ENCODE data around the gene CRISP3. TPM values are rescaled to one million over a fixed set of nuclear protein-coding genes. Genes with fewer than 3 reads are reported as not detected.
"Not testable (repeated sequence)": the region's sequence is repeated elsewhere in the genome, so short reads cannot be mapped to it uniquely, and the experiment has no call there.

Gene CRISP3
- total RNA-seq, 2 experiments from 2014 or later, result not detected

DNA sequence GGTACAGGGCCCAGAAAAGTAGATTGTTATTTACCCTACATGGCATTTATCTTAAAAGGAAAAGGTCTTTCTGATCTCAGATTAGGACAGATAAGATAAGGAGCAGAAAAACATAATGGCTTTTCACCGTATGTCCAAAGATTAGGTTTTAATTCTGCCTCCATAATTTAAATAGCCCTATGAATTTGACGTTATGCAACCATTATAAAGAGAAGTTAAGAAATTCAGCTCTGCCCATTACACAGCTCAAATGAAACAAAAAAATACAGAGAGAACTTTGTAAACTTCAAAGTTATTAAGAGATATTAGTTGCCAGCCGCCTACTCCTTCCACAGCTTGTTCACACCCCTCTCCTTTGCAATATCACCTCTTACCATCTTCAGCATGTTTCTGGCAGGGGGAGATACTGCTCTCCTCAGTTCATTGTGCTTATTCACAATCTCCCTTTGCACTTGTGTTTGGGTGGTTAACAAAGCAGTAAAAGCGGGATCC, 8.1 kb downstream of the CRISP3 start:
- H3K27ac Mint-ChIP-seq, result no peak overlapping the region
- no peak for DNase-seq
- CTCF ChIA-PET, result no interaction called here
- no peaks in the 10 kb centered on the region for H3K27me3 Mint-ChIP-seq (ENCODE audit: low read depth)
- ATAC-seq, result no peak
- no peak overlapping the region for H3K4me3 Mint-ChIP-seq
- H3K9me3 Mint-ChIP-seq (ENCODE audit: insufficient read depth), result no peaks in the 10 kb centered on the region
- no peaks in the 10 kb centered on the region for H3K36me3 Mint-ChIP-seq (ENCODE audit: low read depth)
- H3K4me1 Mint-ChIP-seq (ENCODE audit: low read depth), result no peaks in the 10 kb centered on the region
- POLR2A ChIA-PET, result no interaction called here

DNA sequence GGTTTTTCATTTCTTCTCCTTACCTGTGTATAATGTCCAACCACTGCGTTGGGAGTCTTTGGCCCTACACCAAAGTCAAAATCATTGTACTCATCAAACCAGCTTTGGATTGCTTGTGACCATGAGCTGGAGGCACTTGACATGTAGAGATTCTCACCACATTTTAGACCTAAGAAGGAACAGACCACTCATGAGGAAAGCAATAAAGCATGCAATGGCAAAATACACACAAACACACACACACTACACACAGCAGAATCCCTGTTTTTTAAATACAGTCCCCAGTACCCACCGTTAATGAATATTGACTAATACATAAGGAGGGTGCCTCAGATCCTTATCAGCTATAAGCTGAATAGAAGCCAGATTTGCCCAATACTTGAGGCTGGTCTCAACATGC, 10.5 kb downstream of the CRISP3 start:
- Mint-ChIP-seq H3K36me3 (ENCODE audit: low read depth) (no peaks in the 10 kb centered on the region), H3K9me3 (ENCODE audit: insufficient read depth) (no peaks in the 10 kb centered on the region), H3K4me1 (ENCODE audit: low read depth) (no peaks in the 10 kb centered on the region), H3K27ac (no peak overlapping the region), H3K4me3 (no peak overlapping the region), H3K27me3 (ENCODE audit: low read depth) (no peaks in the 10 kb centered on the region)
- ChIA-PET CTCF (interaction anchor here (1.4 kb wide), 1 partner anchor 13 kb away, joined by 3 read pairs; no protein-coding TSS in a partner anchor), POLR2A (no interaction called here)
- DNase-seq, result no peak
- ATAC-seq, result no peak

DNA sequence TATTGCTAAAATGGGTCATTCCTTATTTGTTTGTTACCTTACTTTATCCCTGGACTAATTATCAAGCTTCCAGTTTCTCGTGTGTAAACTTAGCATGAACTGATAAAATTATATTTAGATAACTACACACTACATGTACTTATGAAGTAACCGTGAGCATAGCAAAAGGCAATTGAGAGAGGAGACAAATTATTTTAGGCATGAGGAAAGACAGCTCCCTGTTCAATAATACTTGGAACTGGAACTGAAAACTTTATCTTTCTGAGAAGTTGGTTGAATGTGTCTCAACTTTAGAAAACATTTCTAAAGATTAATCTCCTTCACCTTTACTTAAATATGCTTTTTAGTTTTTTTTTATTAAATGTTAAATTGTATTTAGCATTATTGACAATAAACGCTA, 11.4 kb downstream of the CRISP3 start:
- Mint-ChIP-seq H3K27me3 (ENCODE audit: low read depth) (no peaks in the 10 kb centered on the region), H3K36me3 (ENCODE audit: low read depth) (no peaks in the 10 kb centered on the region)
- POLR2A ChIA-PET, result no interaction called here

DNA sequence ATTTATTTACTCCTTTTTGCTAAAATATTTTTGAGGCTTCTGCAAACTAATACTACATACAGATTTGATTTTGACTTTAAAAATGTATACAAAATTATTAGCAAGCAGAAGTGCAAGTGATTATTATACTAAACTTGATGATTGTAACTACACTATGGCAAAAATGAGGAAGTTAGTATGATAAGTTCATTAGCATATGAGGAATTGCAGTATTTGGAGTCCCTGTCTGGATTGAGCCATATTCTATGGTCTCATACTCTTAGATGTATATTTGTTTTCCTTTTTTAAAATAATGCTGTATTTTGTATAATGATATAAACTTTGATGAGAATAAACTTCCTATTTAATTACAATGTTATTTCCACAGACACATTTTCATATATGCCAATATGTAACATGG, 13.9 kb downstream of the CRISP3 start:
- no peak overlapping the region for H3K27ac Mint-ChIP-seq
- no peak for ATAC-seq

More for the DNA sequence above, 11.4 kb downstream of the CRISP3 start:
- ATAC-seq (no peak), DNase-seq (no peak)
- no peaks in the 10 kb centered on the region for H3K4me1 Mint-ChIP-seq (ENCODE audit: low read depth)
- no peaks in the 10 kb centered on the region for H3K9me3 Mint-ChIP-seq (ENCODE audit: insufficient read depth)
- CTCF ChIA-PET, result interaction anchor here (1.4 kb wide), 1 partner anchor 14 kb away, joined by 3 read pairs; no protein-coding TSS in a partner anchor
- no peak overlapping the region for H3K27ac Mint-ChIP-seq
- H3K4me3 Mint-ChIP-seq, result no peak overlapping the region

DNA sequence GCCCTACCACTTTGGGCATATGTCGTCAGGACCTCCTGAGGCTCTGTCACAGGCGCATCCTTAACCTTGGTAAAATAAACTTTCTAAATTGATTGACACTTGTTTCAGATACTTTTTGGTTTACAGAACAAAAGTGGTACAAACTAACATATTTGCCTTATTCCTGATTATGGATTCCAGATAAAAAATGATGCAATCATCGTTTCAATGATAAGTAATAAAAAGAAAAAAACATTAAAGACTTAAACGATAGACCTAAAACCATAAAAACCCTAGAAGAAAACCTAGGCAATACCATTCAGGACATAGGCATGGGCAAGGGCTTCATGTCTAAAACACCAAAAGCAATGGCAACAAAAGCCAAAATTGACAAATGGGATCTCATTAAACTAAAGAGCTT, 20.3 kb downstream of the CRISP3 start:
- CTCF ChIA-PET, result not testable (repeated sequence)

More for the DNA sequence above, 13.9 kb downstream of the CRISP3 start:
- CTCF ChIA-PET, result no interaction called here
- no peaks in the 10 kb centered on the region for H3K27me3 Mint-ChIP-seq (ENCODE audit: low read depth)
- H3K36me3 Mint-ChIP-seq (ENCODE audit: low read depth), result no peaks in the 10 kb centered on the region
- DNase-seq, result no peak
- POLR2A ChIA-PET, result no interaction called here
- no peaks in the 10 kb centered on the region for H3K4me1 Mint-ChIP-seq (ENCODE audit: low read depth)
- H3K9me3 Mint-ChIP-seq (ENCODE audit: insufficient read depth), result no peaks in the 10 kb centered on the region
- no peak overlapping the region for H3K4me3 Mint-ChIP-seq

DNA sequence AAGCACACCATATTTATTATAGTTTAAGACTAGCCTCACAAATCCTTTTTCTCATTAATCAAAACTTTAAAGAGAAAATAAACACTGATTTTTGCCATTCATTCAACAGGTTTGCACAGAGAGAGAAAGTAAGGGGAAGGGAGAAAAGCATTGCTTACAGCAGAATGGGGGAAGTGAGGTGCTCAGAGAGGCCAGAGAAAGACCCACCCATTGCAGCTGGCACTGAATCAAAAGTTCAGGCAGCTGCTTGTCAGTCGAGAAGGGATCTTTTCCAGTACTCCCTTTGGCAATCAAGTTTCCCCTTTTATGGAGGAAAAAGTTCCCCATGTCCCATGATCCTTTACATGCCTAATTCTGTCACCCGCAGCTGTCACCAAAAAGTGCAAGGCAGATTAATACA, 22.9 kb downstream of the CRISP3 start:
- H3K27ac Mint-ChIP-seq, result no peak overlapping the region
- no peaks in the 10 kb centered on the region for H3K27me3 Mint-ChIP-seq (ENCODE audit: low read depth)
- no peaks in the 10 kb centered on the region for H3K4me1 Mint-ChIP-seq (ENCODE audit: low read depth)
- ChIA-PET POLR2A (no interaction called here), CTCF (no interaction called here)
- no peak for ATAC-seq
- H3K4me3 Mint-ChIP-seq, result no peak overlapping the region
- no peak for DNase-seq
- peaks cover 5% of the 10 kb centered on the region for H3K9me3 Mint-ChIP-seq (ENCODE audit: insufficient read depth)
- no peaks in the 10 kb centered on the region for H3K36me3 Mint-ChIP-seq (ENCODE audit: low read depth)

More for the DNA sequence above, 20.3 kb downstream of the CRISP3 start:
- DNase-seq; ATAC-seq; H3K27me3 Mint-ChIP-seq (ENCODE audit: low read depth); H3K27ac Mint-ChIP-seq; H3K36me3 Mint-ChIP-seq (ENCODE audit: low read depth); H3K4me3 Mint-ChIP-seq; H3K4me1 Mint-ChIP-seq (ENCODE audit: low read depth); H3K9me3 Mint-ChIP-seq (ENCODE audit: insufficient read depth); POLR2A ChIA-PET: not testable (repeated sequence)

DNA sequence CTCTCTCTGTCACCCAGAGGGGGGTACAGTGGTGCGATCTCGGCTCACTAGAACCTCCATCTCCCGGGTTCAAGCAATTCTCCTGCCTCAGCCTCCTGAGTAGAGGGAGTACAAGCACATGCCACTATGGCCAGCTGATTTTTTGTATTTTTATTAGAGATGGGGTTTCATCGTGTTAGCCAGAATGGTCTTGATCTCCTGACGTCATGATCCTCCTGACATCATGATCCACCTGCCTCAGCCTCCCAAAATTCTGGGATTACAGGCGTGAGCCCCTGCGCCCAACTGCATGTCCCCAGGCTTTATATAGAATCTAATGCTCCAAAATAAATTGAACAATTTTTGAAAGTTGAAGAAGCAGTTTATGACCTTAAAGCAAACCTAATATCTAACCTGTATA, 23.8 kb downstream of the CRISP3 start:
- no peaks in the 10 kb centered on the region for H3K36me3 Mint-ChIP-seq (ENCODE audit: low read depth)
- H3K9me3 Mint-ChIP-seq (ENCODE audit: insufficient read depth), result peaks cover 5% of the 10 kb centered on the region
- POLR2A ChIA-PET, result no interaction called here
- H3K27me3 Mint-ChIP-seq (ENCODE audit: low read depth), result no peaks in the 10 kb centered on the region
- no peak for DNase-seq
- H3K4me1 Mint-ChIP-seq (ENCODE audit: low read depth), result no peaks in the 10 kb centered on the region
- H3K27ac Mint-ChIP-seq, result no peak overlapping the region
- no peak for ATAC-seq
- H3K4me3 Mint-ChIP-seq, result no peak overlapping the region
- CTCF ChIA-PET, result no interaction called here

DNA sequence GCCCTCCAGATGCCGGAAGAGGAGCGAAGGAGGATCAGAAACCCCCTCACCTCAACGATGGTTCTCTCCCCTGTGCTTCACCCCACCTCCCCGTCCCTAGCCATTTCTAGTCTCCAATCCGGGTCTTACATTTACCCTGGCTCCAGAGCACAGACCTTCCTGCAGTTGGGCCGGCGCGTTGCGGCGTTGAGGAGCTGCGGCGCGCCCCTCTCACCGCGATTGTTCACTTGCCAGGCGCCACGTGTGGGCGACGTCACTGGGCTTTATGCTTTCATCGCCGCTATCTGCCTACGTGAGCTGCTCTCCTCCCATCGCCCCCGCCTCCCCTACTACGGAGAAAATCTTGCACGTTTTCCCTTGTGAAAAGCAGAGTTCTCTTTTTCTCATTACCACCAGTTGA, 30.8 kb downstream of the CRISP3 start, which contains the start of gene CRISP2:
CRISP2 (minus strand) TSS at position 198 of the 400 bp plus-strand sequence. CDS start 4,347 bp downstream, outside the sequence.
- no peak within 1 kb of the TSS for H3K4me3 Mint-ChIP-seq
- CTCF ChIA-PET, result no interaction called here
- H3K9me3 Mint-ChIP-seq (ENCODE audit: insufficient read depth), result no peaks in the 10 kb centered on the region
- H3K4me1 Mint-ChIP-seq (ENCODE audit: low read depth), result no peaks in the 10 kb centered on the region
- no peaks in the 10 kb centered on the region for H3K36me3 Mint-ChIP-seq (ENCODE audit: low read depth)
- no peak for DNase-seq
- H3K27me3 Mint-ChIP-seq (ENCODE audit: low read depth), result no peaks in the 10 kb centered on the region
- ATAC-seq, result no peak
- POLR2A ChIA-PET, result no interaction called here
- no peak within 1 kb of the TSS for H3K27ac Mint-ChIP-seq

DNA sequence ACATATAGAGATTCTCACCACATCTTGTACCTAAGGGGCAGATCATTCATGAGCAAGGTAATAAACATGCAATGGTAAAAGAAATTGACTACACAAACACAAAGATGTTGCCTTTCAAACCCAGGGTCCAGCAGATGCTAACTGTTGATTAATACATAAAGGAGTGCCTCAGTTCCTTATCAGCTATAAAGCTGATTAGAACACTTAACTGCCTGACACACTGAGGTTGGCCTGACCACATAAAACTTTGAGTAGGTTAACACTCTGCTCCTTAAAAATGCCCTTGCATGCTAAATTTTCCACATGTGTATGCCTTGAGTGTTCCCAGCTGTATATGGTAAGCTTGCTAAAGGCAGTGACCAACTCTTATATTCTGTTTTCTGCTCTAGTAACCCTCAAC, 45.7 kb downstream of the CRISP3 start:
- Mint-ChIP-seq H3K4me3 (no peak overlapping the region), H3K4me1 (ENCODE audit: low read depth) (no peaks in the 10 kb centered on the region), H3K9me3 (ENCODE audit: insufficient read depth) (peaks cover 4% of the 10 kb centered on the region), H3K27ac (no peak overlapping the region), H3K36me3 (ENCODE audit: low read depth) (no peaks in the 10 kb centered on the region), H3K27me3 (ENCODE audit: low read depth) (no peaks in the 10 kb centered on the region)
- ATAC-seq (no peak), DNase-seq (no peak)
- ChIA-PET CTCF (no interaction called here), POLR2A (no interaction called here)

DNA sequence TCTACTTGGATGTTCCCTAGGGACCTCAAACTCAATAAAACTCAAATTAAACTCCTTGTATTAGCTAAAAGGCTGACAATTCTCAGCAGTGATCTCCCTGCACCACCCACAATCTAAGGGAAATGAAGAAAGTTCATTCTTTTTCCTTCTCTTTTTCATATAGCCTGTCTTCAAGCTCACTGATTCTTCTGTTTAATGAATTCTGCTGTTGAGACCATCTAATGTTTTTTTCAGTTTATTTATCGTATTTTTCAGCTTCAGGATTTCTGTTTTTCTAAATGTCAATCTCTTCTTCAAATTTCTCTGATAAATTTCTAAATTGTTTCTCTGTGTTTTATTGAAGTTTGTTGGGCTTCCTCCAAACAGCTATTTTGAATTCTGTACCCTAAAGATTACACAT, 50.7 kb downstream of the CRISP3 start:
- DNase-seq, result no peak
- POLR2A ChIA-PET, result no interaction called here
- Mint-ChIP-seq H3K4me3 (no peak overlapping the region), H3K27ac (no peak overlapping the region), H3K27me3 (ENCODE audit: low read depth) (no peaks in the 10 kb centered on the region), H3K4me1 (ENCODE audit: low read depth) (no peaks in the 10 kb centered on the region), H3K36me3 (ENCODE audit: low read depth) (no peaks in the 10 kb centered on the region), H3K9me3 (ENCODE audit: insufficient read depth) (peaks cover 7% of the 10 kb centered on the region)
- ATAC-seq, result no peak
- CTCF ChIA-PET, result no interaction called here

DNA sequence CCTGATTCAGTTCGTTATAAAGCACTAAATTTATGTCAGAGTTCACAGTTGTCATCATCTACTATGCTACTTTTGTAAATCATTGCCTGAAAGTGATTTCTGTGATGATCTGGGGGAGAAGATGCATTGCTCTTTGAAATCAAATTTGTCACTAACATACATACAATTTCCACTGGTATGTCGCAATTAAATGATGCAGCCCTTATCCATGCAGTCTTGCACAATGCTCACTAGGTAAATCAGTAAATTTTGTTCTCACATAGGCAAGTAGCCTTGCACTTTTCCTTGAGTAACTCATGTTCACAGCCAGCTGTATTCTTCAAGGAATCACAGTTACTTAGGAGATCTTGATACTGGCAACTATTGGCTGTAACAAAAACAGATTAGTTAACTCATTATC, 51.7 kb downstream of the CRISP3 start:
- H3K4me1 Mint-ChIP-seq (ENCODE audit: low read depth), result no peaks in the 10 kb centered on the region
- DNase-seq, result no peak
- H3K9me3 Mint-ChIP-seq (ENCODE audit: insufficient read depth), result peaks cover 7% of the 10 kb centered on the region
- H3K27me3 Mint-ChIP-seq (ENCODE audit: low read depth), result no peaks in the 10 kb centered on the region
- CTCF ChIA-PET, result no interaction called here
- no peak overlapping the region for H3K4me3 Mint-ChIP-seq
- ATAC-seq, result no peak
- H3K36me3 Mint-ChIP-seq (ENCODE audit: low read depth), result no peaks in the 10 kb centered on the region
- H3K27ac Mint-ChIP-seq, result no peak overlapping the region
- POLR2A ChIA-PET, result no interaction called here
